Ascending aorta (tissue), 2 donors: ENCODE data around the gene VSTM2L. TPM values are rescaled to one million over a fixed set of nuclear protein-coding genes. Genes with fewer than 3 reads are reported as not detected.
"Not testable (repeated sequence)": the region's sequence is repeated elsewhere in the genome, so short reads cannot be mapped to it uniquely, and the experiment has no call there.

Source experiments
- DNase-seq, 2 donors: peaks; one replicate each; pipeline ENCODE4 v3.0.0-alpha.2; 2019; ENCODE audit warnings: low spot score in 2 of 2
- H3K27ac ChIP-seq, 2 donors: fragments of 200-600 bp; sonication (generic); one replicate each; pipeline ENCODE4 v1.5.1; 2016 to 2017; ENCODE audit warnings: mild to moderate bottlenecking in 1 of 2
- H3K27me3 ChIP-seq: fragments of 200-600 bp; sonication (generic); one replicate; pipeline ENCODE4 v1.5.1; 2017
- H3K36me3 ChIP-seq, 2 donors: fragments of 200-600 bp; sonication (generic); one replicate each; pipeline ENCODE4 v1.5.1; 2016
- H3K4me1 ChIP-seq, 2 donors: fragments of 200-600 bp; sonication (generic); one replicate each; pipeline ENCODE4 v1.5.1; 2016 to 2017; ENCODE audit warnings: mild to moderate bottlenecking in 1 of 2
- H3K4me3 ChIP-seq, 2 donors: fragments of 200-600 bp; sonication (generic); one replicate each; pipeline ENCODE4 v1.5.1; 2016 to 2017; ENCODE audit warnings: mild to moderate bottlenecking in 1 of 2
- H3K9me3 ChIP-seq, 2 donors: fragments of 200-600 bp; sonication (generic); one replicate each; pipeline ENCODE4 v1.5.1; 2016
- intact Hi-C: fragments of 100-400 bp; cut with DNase I; formaldehyde crosslinking; loops from one replicate; pipeline ENCODE4 v1.15.1; 2023
- total RNA-seq: library from RNA; depleted of rRNA; stranded (reverse); fragments of >200 nt; gene quantifications from one replicate; pipeline ENCODE4 v1.1.0, GENCODE V29; 2016
- TF ChIP-seq, protein P1 (sequence below), 3 experiments: fragments of 200-600 bp in 2 of 3; fragments of 450-650 bp in 1 of 3; sonication (generic) in 2 of 3; IDR thresholded peaks; one replicate each; pipeline ENCODE4 v1.5.1; 2016 to 2019; ENCODE audit warnings: antibody characterized with exemption in 3 of 3, mild to moderate bottlenecking in 1 of 3, moderate library complexity in 1 of 3

VSTM2L gene
- total RNA-seq, 1 donor from 2014 or later, result 1.1 TPM

DNA sequence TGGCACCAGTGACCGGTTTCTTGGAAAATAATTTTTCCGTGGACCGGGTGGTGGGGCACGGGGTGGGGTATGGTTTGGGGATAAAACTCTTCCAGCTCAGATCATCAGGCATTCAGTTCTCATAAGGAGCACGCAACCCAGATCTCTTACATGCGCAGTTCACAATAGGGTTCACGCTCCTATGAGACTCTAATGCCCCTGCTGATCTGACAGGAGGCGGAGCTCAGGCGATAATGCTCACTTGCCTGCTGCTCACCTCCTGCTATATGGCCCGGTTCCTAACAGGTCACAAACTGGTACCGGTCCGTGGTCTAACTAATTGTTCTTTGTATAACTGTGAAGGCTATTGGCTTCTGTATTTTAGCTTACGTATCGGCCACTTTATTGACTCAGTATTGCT lies 51.7 kb downstream of the VSTM2L start:
- TF ChIP-seq, protein P1, sequence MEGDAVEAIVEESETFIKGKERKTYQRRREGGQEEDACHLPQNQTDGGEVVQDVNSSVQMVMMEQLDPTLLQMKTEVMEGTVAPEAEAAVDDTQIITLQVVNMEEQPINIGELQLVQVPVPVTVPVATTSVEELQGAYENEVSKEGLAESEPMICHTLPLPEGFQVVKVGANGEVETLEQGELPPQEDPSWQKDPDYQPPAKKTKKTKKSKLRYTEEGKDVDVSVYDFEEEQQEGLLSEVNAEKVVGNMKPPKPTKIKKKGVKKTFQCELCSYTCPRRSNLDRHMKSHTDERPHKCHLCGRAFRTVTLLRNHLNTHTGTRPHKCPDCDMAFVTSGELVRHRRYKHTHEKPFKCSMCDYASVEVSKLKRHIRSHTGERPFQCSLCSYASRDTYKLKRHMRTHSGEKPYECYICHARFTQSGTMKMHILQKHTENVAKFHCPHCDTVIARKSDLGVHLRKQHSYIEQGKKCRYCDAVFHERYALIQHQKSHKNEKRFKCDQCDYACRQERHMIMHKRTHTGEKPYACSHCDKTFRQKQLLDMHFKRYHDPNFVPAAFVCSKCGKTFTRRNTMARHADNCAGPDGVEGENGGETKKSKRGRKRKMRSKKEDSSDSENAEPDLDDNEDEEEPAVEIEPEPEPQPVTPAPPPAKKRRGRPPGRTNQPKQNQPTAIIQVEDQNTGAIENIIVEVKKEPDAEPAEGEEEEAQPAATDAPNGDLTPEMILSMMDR (IDR thresholded peaks at IDR 0.05), result no peak

DNA sequence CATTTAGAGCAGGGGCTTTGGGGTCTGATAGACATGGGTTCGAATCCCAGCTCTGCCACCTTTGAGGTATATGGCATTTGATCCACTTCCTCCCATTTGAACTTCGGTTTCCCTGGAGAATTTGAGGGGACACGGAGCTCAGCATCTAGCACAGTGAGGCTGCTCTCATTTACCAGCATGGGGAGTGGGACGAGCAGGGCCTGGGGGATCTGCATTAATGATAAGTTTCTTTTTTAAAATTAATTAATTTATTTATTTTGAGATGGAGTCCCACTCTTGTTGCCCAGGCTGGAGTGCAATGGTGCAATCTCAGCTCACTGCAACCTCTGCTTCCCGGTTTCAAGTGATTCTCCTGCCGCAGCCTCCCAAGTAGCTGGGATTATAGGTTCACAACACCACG lies 52.6 kb downstream of the VSTM2L start:
- DNase-seq, result no peak
- no peaks in the 10 kb centered on the region for H3K4me1 ChIP-seq
- TF ChIP-seq, protein P1 (IDR thresholded peaks at IDR 0.05), result no peak
- no peak overlapping the region for H3K27ac ChIP-seq
- no peaks in the 10 kb centered on the region for H3K36me3 ChIP-seq
- H3K27me3 ChIP-seq, result no peaks in the 10 kb centered on the region
- no peaks in the 10 kb centered on the region for H3K9me3 ChIP-seq
- no peak overlapping the region for H3K4me3 ChIP-seq
- intact Hi-C loops, result no loop called here

More for the DNA sequence above, 51.7 kb downstream of the VSTM2L start:
- H3K27ac ChIP-seq, result no peak overlapping the region
- no peaks in the 10 kb centered on the region for H3K4me1 ChIP-seq
- intact Hi-C loops, result no loop called here
- H3K27me3 ChIP-seq, result no peaks in the 10 kb centered on the region
- DNase-seq, result no peak
- H3K36me3 ChIP-seq, result no peaks in the 10 kb centered on the region
- no peaks in the 10 kb centered on the region for H3K9me3 ChIP-seq
- no peak overlapping the region for H3K4me3 ChIP-seq

DNA sequence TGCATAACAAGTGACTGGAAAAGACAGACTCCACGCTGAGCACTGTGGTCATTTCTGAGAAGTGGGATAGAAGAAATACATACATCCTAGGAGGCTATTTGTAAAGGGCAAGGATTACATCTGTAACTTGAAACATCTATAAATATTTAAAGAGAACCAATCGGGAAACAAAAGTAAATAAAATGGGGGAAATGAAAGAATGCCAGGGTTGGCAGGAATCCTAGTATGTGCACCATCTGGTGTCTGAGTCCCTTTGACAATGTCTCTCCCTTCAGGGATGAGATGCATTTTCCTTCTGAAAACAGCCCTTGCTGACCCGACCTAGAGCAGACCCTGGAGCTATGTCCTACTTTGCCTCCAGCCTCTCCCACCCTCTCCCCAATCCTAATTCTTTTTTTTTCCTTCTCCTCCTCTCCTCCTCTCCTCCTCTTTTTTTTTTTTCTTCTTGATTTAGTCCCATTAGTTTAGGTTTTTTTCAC lies 53.2 kb downstream of the VSTM2L start:
- H3K9me3 ChIP-seq, result no peaks in the 10 kb centered on the region
- intact Hi-C loops, result no loop called here
- no peaks in the 10 kb centered on the region for H3K27me3 ChIP-seq
- H3K36me3 ChIP-seq, result no peaks in the 10 kb centered on the region
- no peak overlapping the region for H3K27ac ChIP-seq
- no peak overlapping the region for H3K4me3 ChIP-seq
- no peak for DNase-seq
- H3K4me1 ChIP-seq, result no peaks in the 10 kb centered on the region
- TF ChIP-seq, protein P1 (IDR thresholded peaks at IDR 0.05), result no peak

DNA sequence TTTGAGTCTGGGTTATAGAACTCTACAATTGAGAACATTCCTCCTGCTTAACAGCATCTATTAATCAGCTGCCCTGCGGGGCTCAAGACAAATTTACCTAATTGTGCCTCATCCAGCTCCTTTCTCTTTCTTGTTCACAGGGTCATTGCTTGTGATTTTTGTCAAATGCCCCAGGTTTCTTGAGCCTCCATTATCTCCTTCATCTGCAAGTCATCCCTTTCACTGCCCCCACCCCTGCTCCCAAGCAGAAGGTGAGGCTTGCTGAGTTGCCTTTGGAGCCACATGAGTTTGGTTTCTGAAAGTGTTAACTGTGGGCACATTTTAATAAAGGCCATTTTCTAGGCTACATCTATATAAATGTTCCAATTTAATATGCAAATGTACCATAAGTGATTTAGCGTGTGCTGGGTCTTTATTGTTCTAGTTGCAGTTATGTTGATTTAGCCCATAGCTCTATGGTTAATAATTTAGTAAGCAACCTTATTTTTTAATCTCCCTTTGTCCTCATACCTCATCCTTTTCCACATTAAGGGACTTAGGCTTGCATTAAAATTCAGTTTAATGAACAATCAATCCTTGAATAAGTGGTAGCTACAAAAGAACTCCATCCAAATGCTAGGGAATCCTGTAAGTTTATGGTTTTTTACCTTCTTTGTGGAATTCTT lies 56.1 kb downstream of the VSTM2L start:
- Histone ChIP-seq H3K27ac (no peak overlapping the region), H3K4me3 (no peak overlapping the region), H3K27me3 (no peaks in the 10 kb centered on the region), H3K36me3 (no peaks in the 10 kb centered on the region), H3K4me1 (no peaks in the 10 kb centered on the region), H3K9me3 (peaks cover 0 to 3% of the 10 kb centered on the region in 2 donors)
- intact Hi-C loops, result no loop called here
- TF ChIP-seq, protein P1 (IDR thresholded peaks at IDR 0.05), result no peak
- no peak for DNase-seq

DNA sequence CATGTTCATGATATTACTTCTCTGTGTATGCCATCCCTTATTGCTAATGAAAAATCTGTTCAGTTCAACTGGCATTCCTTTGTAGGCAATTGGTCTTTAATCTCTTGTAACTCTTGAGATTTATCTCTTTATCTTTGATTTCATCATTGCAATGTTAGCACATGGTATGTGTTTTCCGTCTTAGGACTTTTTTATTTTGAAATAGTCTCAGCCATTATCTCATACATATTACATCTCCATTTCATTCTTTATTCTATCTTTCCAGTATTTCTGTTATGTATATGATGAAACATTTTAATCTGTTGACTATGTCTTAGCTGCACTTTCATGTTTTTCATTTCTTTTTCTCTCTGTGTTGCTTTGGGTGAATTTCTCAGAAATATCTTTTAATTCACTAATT lies 58.1 kb downstream of the VSTM2L start:
- H3K9me3 ChIP-seq, result peaks cover 0 to 7% of the 10 kb centered on the region in 2 donors
- TF ChIP-seq, protein P1 (IDR thresholded peaks at IDR 0.05), result no peak
- no peak for DNase-seq
- H3K4me3 ChIP-seq, result no peak overlapping the region
- H3K27ac ChIP-seq, result no peak overlapping the region
- no peaks in the 10 kb centered on the region for H3K27me3 ChIP-seq
- intact Hi-C loops, result no loop called here
- H3K36me3 ChIP-seq, result no peaks in the 10 kb centered on the region
- H3K4me1 ChIP-seq, result no peaks in the 10 kb centered on the region

DNA sequence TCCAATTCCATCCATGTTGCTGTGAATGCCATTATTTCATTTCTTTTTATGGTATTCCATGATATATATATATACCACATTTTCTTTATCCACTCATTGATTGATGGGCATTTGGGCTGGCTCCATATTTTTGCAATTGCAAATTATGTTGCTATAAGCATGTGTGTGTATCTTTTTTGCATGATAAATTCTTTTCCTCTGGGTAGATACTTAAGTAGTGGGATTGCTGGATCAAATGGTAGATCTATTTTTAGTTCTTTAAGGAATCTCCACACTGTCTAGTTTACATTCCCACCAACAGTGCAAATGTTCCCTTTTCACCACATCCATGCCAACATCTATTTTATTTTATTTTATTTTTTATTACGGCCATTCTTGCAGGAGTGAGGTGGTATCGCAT lies 60.6 kb downstream of the VSTM2L start:
- H3K4me3 ChIP-seq, H3K27me3 ChIP-seq, H3K27ac ChIP-seq, DNase-seq, intact Hi-C loops, H3K4me1 ChIP-seq, H3K36me3 ChIP-seq: not testable (repeated sequence)
- H3K9me3 ChIP-seq, result peaks cover 0 to 21% of the 10 kb centered on the region in 2 donors
